Keratinocyte (primary cell): Measurements from ENCODE around the gene AFF2.

Experiments
- CTCF ChIP-seq, 3 experiments: IDR thresholded peaks in 1 of 3; conservative IDR thresholded peaks in 1 of 3; optimal IDR thresholded peaks in 1 of 3; 2 replicates in 2 of 3; 3 replicates in 1 of 3; pipeline versions ENCODE3 to v1.5.1; 2011; ENCODE audit warnings: low read length in 3 of 3, mild to moderate bottlenecking in 3 of 3, moderate library complexity in 2 of 3, control low read depth in 1 of 3, inconsistent platforms in 1 of 3; ENCODE audit not compliant: insufficient read depth in 2 of 3; ENCODE audit errors: extremely low read depth in 1 of 3
- EZH2 ChIP-seq: IDR thresholded peaks from one replicate; pipeline ENCODE4 v1.6.1; 2012; ENCODE audit warnings: inconsistent platforms, mild to moderate bottlenecking, low read length, moderate library complexity

DNA sequence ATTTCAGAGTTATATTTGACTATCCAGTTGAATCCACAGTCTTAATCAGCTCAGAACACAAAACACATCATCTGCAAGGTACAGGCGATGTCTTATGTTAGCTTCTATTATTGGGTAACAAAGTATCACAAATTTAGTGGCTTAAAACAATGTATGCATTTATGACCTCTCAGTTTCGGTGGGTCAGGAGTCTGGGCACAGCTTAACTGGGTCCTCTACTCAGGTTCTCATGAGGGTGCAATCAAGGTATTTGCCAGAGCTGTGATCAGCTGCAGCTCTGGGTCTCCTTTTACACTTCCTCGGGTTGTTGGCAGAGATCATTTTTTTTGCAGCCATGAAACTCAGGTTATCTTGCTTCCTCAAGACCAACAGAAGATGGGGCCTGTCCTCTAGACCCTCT, 505.8 kb downstream of the AFF2 start:
- TF ChIP-seq CTCF (optimal IDR thresholded peaks at IDR 0.05 in 1 of 3, IDR thresholded peaks at IDR 0.05 in 1 of 3, conservative IDR thresholded peaks at IDR 0.05 in 1 of 3; ENCODE audit: extremely low read depth in 1 of 3, insufficient read depth in 2 of 3, low read length in 3 of 3) (no peak), EZH2 (no peak)
